Right hindlimb (tissue), 1 donor: Measurements from ENCODE around the gene ZC3H18.

Source experiments
- DNase-seq: peaks from one replicate; pipeline ENCODE4 v3.0.0-alpha.2; 2018

The ZC3H18 gene

GRCh38 chr16:88645941-88646340, 75.7 kb downstream of the ZC3H18 start:
- no peak for DNase-seq

DNA sequence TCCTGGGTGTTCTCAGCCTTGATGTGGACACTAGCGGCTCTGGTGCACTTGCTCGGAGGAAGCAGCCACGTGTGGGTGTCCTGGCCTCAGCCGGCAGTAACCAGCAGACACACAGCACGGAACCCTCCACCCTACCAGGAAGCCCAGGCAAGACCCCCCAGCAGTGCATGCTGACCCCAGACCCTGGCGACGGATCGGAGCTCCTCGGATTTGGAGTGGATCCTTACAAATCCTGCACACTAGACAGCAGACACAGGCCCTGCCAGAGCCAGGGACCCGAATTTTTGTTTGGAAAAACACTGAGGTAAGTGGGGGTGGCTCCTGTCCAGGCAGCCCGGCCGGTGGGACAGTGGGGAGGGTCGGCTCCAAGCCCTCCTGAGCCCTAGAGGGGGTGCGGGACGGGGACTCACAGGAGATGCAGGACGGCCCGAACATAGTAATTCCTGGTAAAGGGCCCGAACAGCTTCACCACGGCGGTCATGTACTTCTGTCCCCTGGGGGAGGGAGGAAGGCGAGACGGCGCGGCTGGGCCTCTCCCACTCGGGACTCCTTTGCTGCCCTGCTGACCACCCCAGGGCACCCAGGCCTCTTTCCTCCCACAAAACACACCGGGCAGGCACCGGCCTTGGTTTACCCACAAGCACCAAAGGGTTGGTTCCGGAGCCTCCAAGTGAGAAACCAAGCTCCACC, 76.3 kb downstream of the ZC3H18 start:
- no peak for DNase-seq

- no peak for DNase-seq
Observed at GRCh38 chr16:88647178-88648070, 77.2 kb downstream of the ZC3H18 start.

- DNase-seq: no peak
Observed at GRCh38 chr16:88649195-88649923, 79.2 kb downstream of the ZC3H18 start.

DNA sequence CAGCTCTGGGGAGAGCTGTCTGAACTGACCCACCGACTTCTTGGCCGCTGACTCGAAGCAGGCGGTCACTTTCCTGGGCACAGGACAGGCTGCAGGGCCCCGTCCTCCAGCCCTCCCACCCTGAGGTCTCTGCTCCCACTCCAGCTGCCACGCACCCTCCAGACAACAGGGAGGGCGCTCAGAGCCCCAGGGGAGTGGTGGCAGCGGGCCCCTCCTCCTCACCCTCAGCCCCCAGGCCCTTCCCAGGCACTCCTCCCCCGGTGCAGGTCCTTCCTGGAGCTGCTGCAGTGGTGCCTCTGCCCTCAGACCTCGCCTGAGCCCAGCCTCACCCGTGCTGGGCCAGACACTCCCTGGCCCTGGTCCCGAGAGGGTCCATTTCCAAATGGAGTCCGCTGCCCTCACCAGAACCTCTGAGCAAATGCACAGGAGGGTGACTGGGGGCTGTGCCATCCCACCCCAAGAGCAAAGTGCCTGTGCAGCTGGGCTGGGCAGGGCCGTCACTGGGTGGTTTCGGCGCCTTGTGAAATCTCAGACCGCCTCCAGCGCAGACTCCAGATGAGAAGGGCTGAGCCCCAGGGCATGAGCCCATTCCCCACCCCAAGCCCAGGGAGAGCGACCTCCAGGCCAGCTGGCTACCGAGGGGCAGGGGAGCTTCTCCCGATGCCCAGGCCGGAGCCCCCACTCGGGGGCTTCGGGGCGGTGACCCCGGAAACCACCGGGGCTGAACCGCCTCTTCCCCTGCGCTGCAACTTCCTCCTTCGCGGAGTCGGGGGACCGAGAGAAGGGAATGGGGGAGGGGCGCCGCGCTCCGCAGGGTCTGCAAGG, 79.9 kb downstream of the ZC3H18 start:
- no peak for DNase-seq

DNA sequence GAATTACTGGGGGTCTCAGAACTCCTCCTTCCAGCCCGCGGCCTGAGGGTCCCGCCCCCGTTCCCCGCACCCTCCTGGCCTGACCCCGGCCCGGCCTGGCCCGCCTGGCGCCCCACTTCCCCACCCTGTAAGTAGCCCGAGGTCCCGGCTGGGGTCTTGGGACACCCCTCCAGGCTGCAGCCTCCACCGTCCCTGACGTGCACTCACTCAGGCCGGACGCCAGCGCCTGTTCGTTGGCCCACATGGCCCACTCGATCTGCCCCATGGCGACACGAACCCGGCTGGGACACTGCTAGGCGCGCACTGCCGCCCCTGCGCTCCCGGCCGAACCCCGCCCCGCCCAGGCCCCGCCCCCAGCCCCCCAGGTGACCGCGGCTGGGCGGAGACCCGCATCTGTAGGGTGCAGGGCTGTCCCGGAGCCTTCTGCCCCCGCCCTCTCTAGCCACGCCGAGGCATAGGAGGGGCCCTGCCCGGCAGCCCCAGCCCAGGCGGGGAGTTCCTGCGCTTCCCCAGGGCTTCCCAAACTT, 80.6 kb downstream of the ZC3H18 start, which contains the start of gene CYBA:
TSS of gene CYBA (minus strand) at position 305 of the 527 bp plus-strand sequence. CDS start at position 265, 40 bp downstream.
- DNase-seq: peak; percentile 76

GRCh38 chr16:88651276-88651988, 81.2 kb downstream of the ZC3H18 start:
- DNase-seq: peak; percentile 57

DNA sequence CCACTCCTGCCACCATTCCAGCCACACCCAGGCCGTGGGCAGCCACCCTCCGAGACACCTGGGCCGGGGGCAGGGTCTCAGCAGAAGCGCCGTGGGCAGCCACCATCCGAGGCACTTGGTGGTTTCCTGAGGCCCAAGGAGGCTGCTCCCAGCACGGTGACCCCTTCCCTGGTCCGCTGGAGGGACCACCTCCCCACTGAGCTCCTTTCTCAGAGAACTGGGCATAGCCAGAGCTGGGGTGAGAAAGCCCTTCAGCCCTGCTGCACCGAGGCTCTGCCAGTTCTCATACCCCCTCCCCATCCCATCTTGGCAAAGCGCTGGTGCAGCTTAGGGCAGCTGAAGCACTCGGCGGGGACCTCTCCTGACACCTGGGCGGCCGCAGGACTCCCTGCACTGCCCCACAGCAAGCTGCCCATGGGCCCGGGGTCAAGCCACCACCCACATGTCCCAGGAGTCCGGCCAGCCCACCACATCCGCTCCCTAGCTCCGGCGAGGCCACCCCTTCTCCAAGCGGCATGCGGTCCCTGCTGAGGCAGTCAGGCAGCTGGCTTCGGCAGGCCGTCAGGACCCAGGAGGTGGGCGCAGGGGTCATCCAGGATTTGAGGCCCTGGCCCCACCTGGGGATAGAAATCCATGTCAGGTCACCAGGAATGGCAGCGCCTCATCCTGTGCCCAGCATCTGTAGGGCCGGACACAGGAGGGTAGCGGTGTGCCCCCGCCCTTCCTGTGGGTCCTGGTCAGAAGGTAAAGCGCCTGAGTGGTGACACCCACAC, 82.0 kb downstream of the ZC3H18 start:
- DNase-seq: no peak

DNA sequence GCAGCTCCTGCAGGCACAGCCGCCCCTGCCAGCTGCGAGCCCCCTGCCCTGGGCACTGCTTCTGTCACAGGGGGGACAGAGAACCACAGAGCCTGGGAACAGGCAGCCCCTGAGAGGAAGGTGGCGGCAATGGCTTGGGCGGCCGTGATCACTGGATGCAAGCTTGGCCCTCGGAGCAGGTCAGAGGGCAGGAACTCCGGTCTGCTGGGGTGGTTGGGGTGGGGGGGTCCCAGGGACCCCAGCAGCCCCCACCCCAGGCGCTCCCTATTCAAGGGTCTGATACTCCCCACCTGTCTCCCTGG, 82.5 kb downstream of the ZC3H18 start:
- DNase-seq: no peak

DNA sequence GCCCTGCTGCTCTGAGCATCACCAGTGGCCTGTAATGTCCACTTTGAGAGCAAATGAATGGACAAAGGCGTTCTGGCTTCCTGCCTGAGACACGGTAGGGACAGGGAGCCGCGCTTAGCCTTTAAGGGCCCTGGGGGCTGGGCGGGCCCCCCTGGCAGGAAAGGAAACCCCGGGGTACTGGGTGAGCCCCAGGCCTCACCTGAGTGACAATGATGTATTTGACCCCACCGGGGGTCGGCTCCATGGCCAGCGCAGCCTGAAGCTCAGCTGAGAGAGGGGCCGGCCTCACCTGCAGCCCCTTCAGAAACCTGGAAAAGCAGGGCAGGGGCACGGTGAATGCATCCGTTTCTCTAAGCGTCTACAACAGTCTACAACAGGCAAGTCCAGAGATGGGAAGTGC, 82.9 kb downstream of the ZC3H18 start:
- DNase-seq: no peak

GRCh38 chr16:88653596-88654362, 83.6 kb downstream of the ZC3H18 start:
- DNase-seq: no peak

DNA sequence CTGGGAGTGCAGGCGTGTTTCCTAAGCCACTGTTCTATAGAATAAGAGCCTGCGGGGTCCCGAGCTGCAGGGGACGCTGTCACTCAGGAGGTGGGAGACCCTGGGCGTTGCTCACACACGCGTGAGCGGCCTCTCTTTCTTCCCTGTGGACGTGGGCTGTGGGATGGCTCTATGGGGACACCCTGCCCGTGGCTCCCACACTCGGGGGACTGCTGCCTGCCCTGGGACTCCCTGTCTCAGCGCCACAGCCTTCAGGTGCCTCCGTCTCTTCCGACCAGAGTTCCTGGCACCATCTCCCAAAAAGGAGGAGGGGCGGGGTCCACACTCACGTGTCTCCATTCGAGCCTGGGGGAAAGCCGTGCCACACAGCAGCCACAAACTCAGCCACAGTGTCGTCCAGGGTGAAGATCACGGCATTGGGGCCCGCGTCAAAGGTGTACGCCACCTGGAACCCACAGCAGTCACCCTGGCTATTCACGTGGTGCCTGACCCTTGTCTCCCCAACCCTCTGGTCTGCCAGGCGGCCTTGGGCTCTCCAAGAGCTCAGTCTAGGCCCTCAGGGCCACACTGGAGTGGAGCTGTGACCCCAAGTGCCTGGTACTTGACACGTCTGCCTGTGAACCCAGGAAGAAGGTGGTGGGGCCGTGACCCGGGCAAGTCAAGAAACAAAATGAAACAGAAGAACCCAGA, 84.3 kb downstream of the ZC3H18 start:
- DNase-seq: no peak

DNA sequence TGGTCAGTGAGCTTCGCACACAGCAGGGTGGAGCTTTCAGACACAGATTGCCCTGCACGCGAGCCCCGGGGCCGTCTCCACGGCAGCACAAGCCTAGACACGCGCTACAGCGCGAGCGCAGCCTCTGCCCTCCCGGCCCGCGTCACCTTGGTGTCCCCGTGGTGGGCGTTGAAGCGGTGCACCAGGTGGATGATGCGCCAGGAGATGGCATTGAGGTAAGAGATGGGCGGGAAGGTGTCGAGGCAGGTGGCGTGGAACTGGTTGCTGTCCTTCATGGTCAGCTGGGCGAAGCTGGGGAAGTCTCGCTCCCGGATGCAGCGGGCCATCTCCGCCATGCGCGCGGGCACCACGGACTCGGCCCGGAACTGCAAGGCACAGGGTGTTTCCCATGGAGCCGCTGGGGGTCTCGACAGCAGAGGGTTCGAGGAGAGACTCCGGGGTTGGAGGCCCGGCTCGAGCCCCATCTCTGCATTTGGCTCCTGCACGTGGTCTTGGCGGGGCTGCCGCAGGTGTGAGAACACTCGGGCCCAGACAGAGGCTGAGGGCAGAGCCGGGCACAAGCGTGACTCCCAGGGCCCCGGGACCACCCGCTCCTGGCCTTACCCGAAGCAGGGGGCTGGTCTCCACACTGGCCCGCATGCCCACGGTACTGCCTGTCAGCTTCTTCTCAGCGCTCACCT, 85.0 kb downstream of the ZC3H18 start:
- no peak for DNase-seq

- DNase-seq: no peak
Observed at GRCh38 chr16:88655733-88656281, 85.6 kb downstream of the ZC3H18 start.

GRCh38 chr16:88656291-88656980, 86.2 kb downstream of the ZC3H18 start:
- DNase-seq: no peak

DNA sequence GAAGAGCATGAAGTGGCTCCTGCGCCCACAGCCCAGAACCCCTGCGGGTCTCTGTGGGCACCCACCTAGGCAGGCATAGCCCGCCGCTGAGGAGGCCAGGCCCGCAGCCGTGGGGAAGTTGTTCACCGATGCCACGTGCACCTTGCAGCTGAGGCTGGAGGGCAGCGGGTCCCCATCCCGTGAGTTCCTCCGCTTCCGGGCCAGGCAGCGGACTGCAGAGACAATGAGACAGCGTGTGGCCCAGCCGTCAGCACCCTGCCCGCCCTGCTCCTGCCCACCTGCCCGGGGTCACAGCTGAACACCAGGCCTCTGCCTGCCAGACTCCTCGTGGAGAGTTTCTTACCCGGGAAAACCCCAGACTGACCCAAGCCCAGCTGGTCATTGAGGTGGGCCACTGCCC, 87.2 kb downstream of the ZC3H18 start:
- no peak for DNase-seq

GRCh38 chr16:88658714-88659113, 88.5 kb downstream of the ZC3H18 start:
- DNase-seq: no peak

- DNase-seq: no peak
Observed at GRCh38 chr16:88659160-88659559, 89.0 kb downstream of the ZC3H18 start.
